SK-N-SH (cell line): ENCODE measurements around the gene CBFA2T2. TPM values are rescaled to one million over a fixed set of nuclear protein-coding genes. Genes with fewer than 3 reads are reported as not detected.
"Not testable (repeated sequence)": the region's sequence is repeated elsewhere in the genome, so short reads cannot be mapped to it uniquely, and the experiment has no call there.

Experiments
- CTCF ChIA-PET: fragments of 300-600, 350-600 bp; formaldehyde crosslinking; extraction: SDS; loops from one replicate; lab custom pipeline; 2021; lab: Yijun Ruan, JAX
- POLR2A ChIA-PET: fragments of 350-600 bp; sonication (Branson Sonifier 250); formaldehyde crosslinking; extraction: SDS; loops from one replicate; lab custom pipeline; 2020; ENCODE audit warnings: antibody characterized with exemption, inconsistent platforms; lab: Yijun Ruan, JAX
- DNase-seq: peaks from one replicate; pipeline ENCODE4 v3.0.0; 2012
- H2AFZ ChIP-seq: fragments of 200-600 bp; sonication (generic); 2 replicates; pipeline ENCODE4 v1.8.1; 2016; ENCODE audit warnings: antibody characterized with exemption, mild to moderate bottlenecking, low read depth
- H3F3A ChIP-seq: fragments of 200-600 bp; sonication (generic); replicated peaks from 2 replicates; pipeline ENCODE3; 2016; ENCODE audit warnings: antibody characterized with exemption, mild to moderate bottlenecking; ENCODE audit not compliant: insufficient read depth
- H3K27ac ChIP-seq, 2 experiments: fragments of 200-500 bp in 1 of 2; fragments of 200-600 bp in 1 of 2; sonication (Bioruptor generic) in 1 of 2; sonication (generic), shearing (Covaris generic) in 1 of 2; 2 replicates each; pipeline versions ENCODE4 v1.5.1 to v1.6.1; 2014 to 2016; ENCODE audit warnings: low read depth in 2 of 2, inconsistent platforms in 1 of 2, low read length in 1 of 2, mild to moderate bottlenecking in 1 of 2, mixed read lengths in 1 of 2
- H3K27me3 ChIP-seq: fragments of 200-600 bp; sonication (generic), shearing (Covaris generic); 2 replicates; pipeline ENCODE4 v1.6.1; 2016; ENCODE audit warnings: mixed run types; ENCODE audit not compliant: insufficient read depth
- H3K36me3 ChIP-seq, 2 experiments: fragments of 200-500 bp in 1 of 2; fragments of 200-600 bp in 1 of 2; sonication (Bioruptor generic) in 1 of 2; sonication (generic) in 1 of 2; replicated peaks in 1 of 2; 2 replicates each; pipeline versions ENCODE3 to v1.5.1; 2014 to 2016; ENCODE audit warnings: low read length in 1 of 2, mild to moderate bottlenecking in 1 of 2; ENCODE audit not compliant: insufficient read depth in 2 of 2, control insufficient read depth in 1 of 2
- H3K4me1 ChIP-seq, 2 experiments: fragments of 200-500 bp in 1 of 2; fragments of 200-600 bp in 1 of 2; sonication (Bioruptor generic) in 1 of 2; sonication (generic), shearing (Covaris generic) in 1 of 2; 2 replicates each; pipeline versions ENCODE4 v1.5.1 to v1.6.1; 2014 to 2016; ENCODE audit warnings: low read depth in 1 of 2, low read length in 1 of 2, mixed run types in 1 of 2; ENCODE audit not compliant: insufficient read depth in 2 of 2, control insufficient read depth in 1 of 2
- H3K4me2 ChIP-seq: fragments of 200-600 bp; sonication (generic), shearing (Covaris generic); 2 replicates; pipeline ENCODE4 v1.6.1; 2017; ENCODE audit warnings: mixed run types
- H3K4me3 ChIP-seq, 2 experiments: fragments of 200-500 bp in 1 of 2; fragments of 200-600 bp in 1 of 2; sonication (Bioruptor generic) in 1 of 2; sonication (generic), shearing (Covaris generic) in 1 of 2; 2 replicates each; pipeline versions ENCODE4 v1.5.1 to v1.8.1; 2014 to 2016; ENCODE audit warnings: low read depth in 2 of 2, inconsistent platforms in 1 of 2, low read length in 1 of 2, mild to moderate bottlenecking in 1 of 2, mixed read lengths in 1 of 2, moderate library complexity in 1 of 2
- H3K79me2 ChIP-seq: fragments of 200-600 bp; sonication (generic); 2 replicates; pipeline ENCODE4 v1.8.1; 2017; ENCODE audit warnings: mild to moderate bottlenecking; ENCODE audit not compliant: insufficient read depth
- H3K9ac ChIP-seq: fragments of 200-600 bp; sonication (generic); 2 replicates; pipeline ENCODE4 v1.6.1; 2017; ENCODE audit warnings: mixed run types
- H3K9me2 ChIP-seq: fragments of 200-600 bp; sonication (generic); 2 replicates; pipeline ENCODE4 v1.6.1; 2017; ENCODE audit warnings: mixed run types
- H3K9me3 ChIP-seq: fragments of 200-600 bp; sonication (generic); 2 replicates; pipeline ENCODE4 v1.6.1; 2017; ENCODE audit warnings: mixed run types, mild to moderate bottlenecking, moderate library complexity
- H4K20me1 ChIP-seq: fragments of 200-600 bp; sonication (generic); 2 replicates; pipeline ENCODE4 v1.6.1; 2017; ENCODE audit warnings: mild to moderate bottlenecking, mixed run types; ENCODE audit not compliant: insufficient read depth
- ELF1 ChIP-seq: IDR thresholded peaks from 2 replicates; pipeline ENCODE4 v1.4.0; 2012
- EZH2phosphoT487 ChIP-seq: fragments of 200-600 bp; sonication (generic); IDR thresholded peaks from 2 replicates; pipeline ENCODE4 v1.6.1; 2017; ENCODE audit warnings: low read depth, mixed run types, mild to moderate bottlenecking, antibody characterized with exemption, moderate library complexity, borderline replicate concordance
- FOSL2 ChIP-seq: IDR thresholded peaks from 2 replicates; pipeline ENCODE4 v1.4.0; 2012; ENCODE audit warnings: low read depth, mild to moderate bottlenecking, moderate library complexity, borderline replicate concordance
- FOXJ3 ChIP-seq: sonication (generic); formaldehyde crosslinking; IDR thresholded peaks from 2 replicates; pipeline ENCODE4 v1.5.1; 2020; ENCODE audit warnings: mild to moderate bottlenecking, missing genetic modification reagents
- FOXM1 ChIP-seq: IDR thresholded peaks from 2 replicates; pipeline ENCODE4 v1.4.0; 2012; ENCODE audit warnings: low read depth, mild to moderate bottlenecking
- GABPA ChIP-seq: IDR thresholded peaks from 2 replicates; pipeline ENCODE4 v1.4.0; 2012; ENCODE audit warnings: low read depth, mild to moderate bottlenecking
- GATA2 ChIP-seq: sonication (generic); formaldehyde crosslinking; IDR thresholded peaks from 2 replicates; pipeline ENCODE4 v1.5.0; 2020; ENCODE audit warnings: mild to moderate bottlenecking, missing genetic modification reagents
- IRF3 ChIP-seq: fragments of 150-350 bp; IDR thresholded peaks from 2 replicates; pipeline ENCODE4 v1.6.1; 2016; ENCODE audit warnings: mild to moderate bottlenecking, low read depth, low read length
- JUND ChIP-seq: IDR thresholded peaks from 2 replicates; pipeline ENCODE4 v1.4.0; 2012
- MAX ChIP-seq: IDR thresholded peaks from 2 replicates; pipeline ENCODE4 v1.4.0; 2012; ENCODE audit warnings: low read depth
- MEF2A ChIP-seq: IDR thresholded peaks from 2 replicates; pipeline ENCODE4 v1.4.0; 2012; ENCODE audit warnings: low read depth, borderline replicate concordance
- MXI1 ChIP-seq: IDR thresholded peaks from 2 replicates; pipeline ENCODE4 v1.6.1; 2012; ENCODE audit warnings: mild to moderate bottlenecking, low read depth, low read length, improper control_type of control experiment
- NFIC ChIP-seq: IDR thresholded peaks from 2 replicates; pipeline ENCODE4 v1.4.0; 2012; ENCODE audit warnings: borderline replicate concordance
- POLR2AphosphoS5 ChIP-seq: IDR thresholded peaks from 2 replicates; pipeline ENCODE4 v1.6.1; 2012; ENCODE audit warnings: low read depth, low read length
- RCOR1 ChIP-seq: fragments of 150-350 bp; IDR thresholded peaks from 2 replicates; pipeline ENCODE4 v1.6.1; 2017; ENCODE audit warnings: antibody characterized with exemption, low read length
- RFX5 ChIP-seq: IDR thresholded peaks from 2 replicates; pipeline ENCODE4 v1.6.1; 2012; ENCODE audit warnings: mild to moderate bottlenecking, improper control_type of control experiment, low read length
- SIN3A ChIP-seq: IDR thresholded peaks from 2 replicates; pipeline ENCODE4 v1.6.1; 2012; ENCODE audit warnings: low read depth, mild to moderate bottlenecking, low read length, moderate library complexity, borderline replicate concordance
- TAF1 ChIP-seq: IDR thresholded peaks from 2 replicates; pipeline ENCODE4 v1.6.1; 2012; ENCODE audit warnings: low read depth, mild to moderate bottlenecking, low read length, moderate library complexity, borderline replicate concordance
- TEAD4 ChIP-seq: IDR thresholded peaks from 2 replicates; pipeline ENCODE4 v1.4.0; 2012; ENCODE audit warnings: mild to moderate bottlenecking, borderline replicate concordance; ENCODE audit not compliant: insufficient read depth
- USF1 ChIP-seq: IDR thresholded peaks from 2 replicates; pipeline ENCODE4 v1.4.0; 2012; ENCODE audit warnings: low read depth, borderline replicate concordance
- YY1 ChIP-seq: IDR thresholded peaks from 2 replicates; pipeline ENCODE4 v1.4.0; 2012; ENCODE audit warnings: low read depth, mild to moderate bottlenecking
- ZBTB33 ChIP-seq: IDR thresholded peaks from 2 replicates; pipeline ENCODE4 v1.4.0; 2012; ENCODE audit warnings: low read depth, borderline replicate concordance
- WGBS: methylation state at CpG from one replicate; pipeline ENCODE4 v1.1.6; 2017; ENCODE audit warnings: low lambda C conversion rate; 5-methylcytosine and 5-hydroxymethylcytosine counted together
- polyA plus RNA-seq, 3 experiments: library from polyadenylated mRNA; depleted of rRNA; stranded (reverse); fragments of >200 nt; gene quantifications; 2 replicates each; pipeline ENCODE4 v1.2.3, GENCODE V29; 2012

The CBFA2T2 gene
- polyA plus RNA-seq, 1 of the 3 experiments (the other 2 are of a cell fraction) = 11.0 TPM

- Histone ChIP-seq H4K20me1 (peaks cover 10% of the 10 kb centered on the region; the same call in 1 of the 2 replicates), H3K36me3 (peaks cover 0 to 11% of the 10 kb centered on the region in 2 experiments), H3F3A (peaks cover 18% of the 10 kb centered on the region), H3K79me2 (peaks cover 11% of the 10 kb centered on the region; the same call in 1 of the 2 replicates), H3K27ac (peak overlapping the region in 1 of 2 experiments; percentile 92; a peak in 2 of 4 replicates)
- not testable (repeated sequence) for H3K9me3 ChIP-seq, H3K9me2 ChIP-seq, H3K9ac ChIP-seq, DNase-seq, H3K27me3 ChIP-seq, H3K4me3 ChIP-seq, H3K4me2 ChIP-seq, H3K4me1 ChIP-seq, H2AFZ ChIP-seq
- ChIA-PET POLR2A (interaction anchor here (1.5 to 2.6 kb wide), 2 partner anchors 16 to 62 kb away, joined by 6 to 27 read pairs; no protein-coding TSS in a partner anchor), CTCF (interaction anchor here (1.4 to 4.2 kb wide), 3 partner anchors 11 to 15 kb away, joined by 3 to 24 read pairs (median 4); no protein-coding TSS in a partner anchor)
- WGBS = 86% methylated on average over 6 of the region's 6 CpGs
These were observed 71.2 kb downstream of the CBFA2T2 start for GRCh38 chr20:33561053-33561452.

GRCh38 chr20:33561692-33562601 lies 72.1 kb downstream of the CBFA2T2 start:
- no peak overlapping the region for H3K9ac ChIP-seq
- H4K20me1 ChIP-seq = peaks cover 12% of the 10 kb centered on the region; the same call in 1 of the 2 replicates
- peak overlapping the region; percentile 47 to 97 for H3K27ac ChIP-seq
- peaks cover 15% of the 10 kb centered on the region for H3F3A ChIP-seq
- peak overlapping the region; percentile 21 to 31; a peak in 3 of 4 replicates for H3K4me3 ChIP-seq
- ChIA-PET CTCF (interaction anchor here (0.6 to 4.2 kb wide), 13 partner anchors 12 to 1970 kb away, joined by 3 to 24 read pairs (median 4); partner anchors contain the start of gene ACTL10), POLR2A (interaction anchor here (0.6 to 2.6 kb wide), 10 partner anchors 9 to 106 kb away, joined by 3 to 27 read pairs (median 5); partner anchors contain the start of genes ACTL10 and CBFA2T2)
- WGBS = 5% methylated on average over 5 of the region's 5 CpGs
- no peaks in the 10 kb centered on the region for H3K27me3 ChIP-seq
- peaks cover 0 to 5% of the 10 kb centered on the region in 2 experiments for H3K36me3 ChIP-seq
- H2AFZ ChIP-seq = no peak overlapping the region
- H3K79me2 ChIP-seq = peaks cover 11% of the 10 kb centered on the region; the same call in 1 of the 2 replicates
- H3K9me3 ChIP-seq = no peaks in the 10 kb centered on the region
- DNase-seq = peak; percentile 83
- no peaks in the 10 kb centered on the region for H3K9me2 ChIP-seq
- peak overlapping the region; percentile 20 for H3K4me2 ChIP-seq
- H3K4me1 ChIP-seq = peaks cover 4 to 10% of the 10 kb centered on the region in 2 experiments; a peak in 3 of 4 replicates
- TF ChIP-seq MEF2A (no peak), TAF1 (peak; percentile 28; the same call in 1 of the 2 replicates), RCOR1 (peak; percentile 98), ZBTB33 (no peak), JUND (peak; percentile 64; the same call in 1 of the 2 replicates), TEAD4 (peak; percentile 48; the same call in 1 of the 2 replicates), ELF1 (no peak), USF1 (no peak), GATA2 (CRISPR knock-in tag) (peak; percentile 85), MAX (peak; percentile 55; the same call in 1 of the 2 replicates), IRF3 (no peak), YY1 (no peak), RFX5 (peak; percentile 43; the same call in 1 of the 2 replicates), SIN3A (peak; percentile 96), FOXJ3 (peak; percentile 96), EZH2phosphoT487 (no peak), POLR2AphosphoS5 (peak; percentile 99), NFIC (peak; percentile 97), GABPA (no peak), FOXM1 (peak; percentile 26; the same call in 1 of the 2 replicates), MXI1 (peak; percentile 64; the same call in 1 of the 2 replicates), FOSL2 (0 out of 2 replicates have a peak, but pooled peaks have one; percentile 3)
